Cerebellar cortex (tissue), 1 donor: Measurements from ENCODE around the gene SPDEF.

Experiments
- DNase-seq: peaks from one replicate; pipeline ENCODE4 v3.0.0-alpha.2; 2015; ENCODE audit warnings: low spot score

Gene SPDEF

DNA sequence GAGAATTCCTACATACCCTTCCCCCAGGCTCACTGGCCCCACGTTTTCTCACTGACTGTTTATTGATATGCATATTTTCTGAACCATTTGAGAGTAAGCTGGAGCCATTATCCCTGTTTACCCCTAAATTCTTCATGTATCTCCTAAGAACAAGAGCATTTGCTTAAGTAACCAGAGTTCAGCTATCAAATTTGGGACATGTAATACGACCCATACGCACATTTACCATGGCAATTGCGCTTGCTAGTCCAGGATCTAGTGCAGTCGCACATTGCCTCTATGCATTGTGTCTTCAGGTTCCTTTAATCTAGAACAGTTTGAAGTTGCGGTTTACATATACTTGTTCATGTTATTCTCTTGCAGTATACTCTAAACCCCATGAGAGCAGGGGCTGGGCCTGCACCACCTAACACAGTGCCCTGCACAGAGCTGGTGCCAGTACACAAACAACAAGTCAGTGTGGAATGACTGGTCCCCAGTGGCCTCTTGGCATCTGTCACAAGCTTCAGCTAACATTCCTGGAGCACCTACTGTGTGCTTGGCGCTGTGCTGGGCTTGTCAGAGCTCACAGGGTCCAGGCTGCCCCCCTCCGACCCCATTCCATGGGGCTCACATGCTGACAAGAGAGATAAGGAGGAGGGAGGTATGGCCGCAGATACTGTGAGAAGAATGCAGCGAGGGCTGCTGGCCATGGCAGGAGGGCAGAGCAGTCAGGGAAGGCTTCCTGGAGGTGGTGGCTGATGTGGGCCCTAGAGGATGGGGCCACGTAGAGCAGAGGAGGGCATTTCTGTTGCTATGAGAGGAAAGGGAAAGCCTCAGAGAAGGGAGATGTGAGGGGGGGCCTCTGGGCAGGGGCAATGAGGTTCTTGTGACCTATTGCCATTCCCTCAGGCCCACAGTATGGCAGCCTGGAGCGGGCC is 28.1 kb downstream of the SPDEF start:
- no peak for DNase-seq

DNA sequence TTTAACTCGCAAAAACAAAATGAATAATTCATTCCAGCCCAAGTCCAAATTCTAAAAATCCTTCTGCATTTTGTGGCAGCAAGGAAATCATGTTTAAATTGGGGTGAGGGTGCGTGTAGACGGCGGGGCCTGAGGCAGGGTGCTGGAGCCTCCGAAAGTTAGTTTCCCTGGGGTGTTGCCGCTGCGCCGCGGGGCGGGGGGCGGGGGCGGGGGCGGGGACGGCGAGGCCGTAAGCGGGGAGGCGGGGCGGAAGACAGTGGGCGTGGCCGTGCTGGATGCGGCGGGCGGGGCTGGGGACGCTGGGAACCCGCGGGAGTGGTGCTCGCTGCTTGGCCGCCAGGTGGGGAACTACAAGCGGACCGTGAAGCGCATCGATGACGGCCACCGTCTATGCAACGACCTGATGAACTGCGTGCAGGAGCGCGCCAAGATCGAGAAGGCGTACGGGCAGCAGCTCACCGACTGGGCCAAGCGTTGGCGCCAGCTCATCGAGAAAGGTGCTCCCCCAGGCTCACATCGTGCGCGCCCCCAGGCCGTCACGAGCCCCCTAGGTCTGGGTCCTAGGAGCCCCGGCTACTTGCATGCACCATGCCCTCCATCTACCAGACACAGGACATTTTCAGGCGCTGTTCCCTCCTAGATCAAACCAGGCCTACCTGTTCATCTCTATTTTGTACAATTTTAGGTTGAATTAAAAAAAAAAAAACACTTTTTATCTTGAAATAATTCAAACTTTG is 29.0 kb downstream of the SPDEF start:
- DNase-seq, result peak; percentile 92

DNA sequence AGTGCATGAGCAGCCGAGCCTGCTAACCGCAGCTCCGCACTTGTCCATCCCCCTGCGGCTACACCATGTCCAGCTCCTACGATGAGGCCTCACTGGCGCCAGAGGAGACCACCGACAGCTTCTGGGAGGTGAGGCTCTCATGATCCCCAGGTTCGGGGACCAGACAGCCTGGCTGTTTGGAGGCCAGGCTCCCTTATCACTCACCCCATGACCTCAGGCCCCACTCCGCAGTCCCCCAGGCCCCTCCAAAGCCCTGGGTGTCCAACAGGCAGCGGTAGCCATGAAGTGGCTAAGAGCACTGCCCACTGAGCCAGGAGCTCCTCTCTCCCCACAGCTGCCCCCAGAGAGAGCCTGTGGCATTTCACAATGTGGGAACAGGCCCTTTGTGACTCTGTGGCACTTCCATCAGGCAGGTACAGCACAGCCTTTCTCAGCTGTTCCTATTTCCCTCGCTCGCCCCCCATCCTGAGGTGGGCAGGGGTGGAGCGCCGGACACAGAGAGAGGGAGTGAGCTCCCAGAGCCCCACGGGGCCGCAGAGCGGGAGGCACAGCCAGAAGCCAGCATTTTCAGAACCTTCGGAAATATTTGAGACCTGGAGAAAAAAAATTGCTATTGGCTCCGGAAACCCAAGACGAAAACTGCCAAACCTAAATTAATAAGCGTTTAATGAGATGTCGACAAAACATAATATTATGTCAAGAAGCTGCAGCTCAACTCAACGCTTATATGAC is 29.7 kb downstream of the SPDEF start:
- DNase-seq, result no peak

DNA sequence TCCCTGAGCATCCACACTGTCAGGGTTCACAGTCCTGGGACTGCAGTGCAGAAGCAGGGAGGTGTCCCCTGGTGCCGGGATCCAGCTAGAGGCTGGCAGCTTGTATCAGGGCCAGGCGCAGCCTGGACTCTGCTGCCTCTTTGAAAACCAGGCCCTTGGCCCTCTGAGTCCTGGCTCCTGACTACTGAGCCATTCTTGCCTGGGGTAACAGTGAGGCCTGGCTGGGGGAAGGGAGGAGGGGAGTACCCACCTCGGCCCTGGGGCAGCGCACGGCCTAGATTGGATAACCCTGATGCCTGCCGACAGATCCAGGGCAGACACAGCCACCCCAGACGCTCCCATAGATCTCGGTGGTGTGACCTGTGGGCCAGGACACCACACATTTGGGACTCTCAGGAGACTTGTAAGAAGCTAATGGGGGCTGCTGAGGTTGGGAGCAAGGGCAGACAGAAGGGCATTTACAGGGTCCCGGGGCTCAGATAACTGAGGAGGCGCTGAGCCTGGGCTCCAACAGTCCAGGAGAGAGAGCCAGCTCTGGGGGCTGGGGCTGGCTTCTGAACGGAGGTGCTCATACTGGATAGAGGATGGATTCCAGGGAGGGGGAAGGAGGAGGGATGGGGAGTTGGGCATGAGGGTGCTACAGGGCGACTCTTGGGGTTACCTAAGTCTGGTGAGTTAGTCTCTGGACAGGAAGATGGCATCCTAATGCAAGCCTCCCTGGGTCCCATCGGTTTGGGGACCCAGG is 30.5 kb downstream of the SPDEF start:
- DNase-seq, result peak; percentile 61

DNA sequence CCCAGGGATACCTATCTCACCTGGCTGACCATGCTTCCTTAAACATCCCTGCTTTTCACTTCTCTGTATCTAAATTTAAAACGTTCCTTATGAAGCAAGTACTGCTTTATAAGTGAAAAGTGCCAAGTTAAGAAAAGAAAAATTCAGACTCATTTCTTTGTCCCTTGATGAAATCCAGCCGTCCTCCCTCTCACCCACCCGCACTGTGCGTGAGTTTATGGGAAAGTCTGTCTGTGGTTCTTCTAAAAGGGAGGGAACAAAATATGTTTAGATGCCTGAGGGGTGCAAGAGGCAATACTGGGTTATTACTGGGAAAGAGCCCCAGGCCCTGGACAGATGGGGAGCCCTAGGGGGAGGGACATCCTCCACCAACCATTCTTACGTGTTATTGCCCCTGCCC is 31.2 kb downstream of the SPDEF start:
- DNase-seq, result no peak

DNA sequence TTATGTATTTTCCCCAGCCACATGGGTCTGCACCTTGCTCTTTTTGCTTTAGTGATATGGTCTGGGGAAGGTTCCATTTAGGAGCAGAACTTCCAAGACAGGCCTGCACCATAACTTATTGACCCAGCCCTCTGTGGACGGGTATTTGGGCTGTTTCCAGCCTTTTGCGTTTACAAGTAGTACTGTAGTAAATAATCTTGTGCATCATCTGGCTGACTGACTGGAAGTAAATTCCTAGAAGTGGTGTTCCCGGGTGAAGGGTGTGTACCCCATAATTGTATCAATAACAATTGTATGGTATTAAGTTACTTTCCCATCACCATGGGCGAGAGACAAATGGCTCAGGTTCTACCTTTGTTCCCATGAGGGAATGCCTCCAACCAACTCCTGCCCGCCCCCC is 31.6 kb downstream of the SPDEF start:
- no peak for DNase-seq

DNA sequence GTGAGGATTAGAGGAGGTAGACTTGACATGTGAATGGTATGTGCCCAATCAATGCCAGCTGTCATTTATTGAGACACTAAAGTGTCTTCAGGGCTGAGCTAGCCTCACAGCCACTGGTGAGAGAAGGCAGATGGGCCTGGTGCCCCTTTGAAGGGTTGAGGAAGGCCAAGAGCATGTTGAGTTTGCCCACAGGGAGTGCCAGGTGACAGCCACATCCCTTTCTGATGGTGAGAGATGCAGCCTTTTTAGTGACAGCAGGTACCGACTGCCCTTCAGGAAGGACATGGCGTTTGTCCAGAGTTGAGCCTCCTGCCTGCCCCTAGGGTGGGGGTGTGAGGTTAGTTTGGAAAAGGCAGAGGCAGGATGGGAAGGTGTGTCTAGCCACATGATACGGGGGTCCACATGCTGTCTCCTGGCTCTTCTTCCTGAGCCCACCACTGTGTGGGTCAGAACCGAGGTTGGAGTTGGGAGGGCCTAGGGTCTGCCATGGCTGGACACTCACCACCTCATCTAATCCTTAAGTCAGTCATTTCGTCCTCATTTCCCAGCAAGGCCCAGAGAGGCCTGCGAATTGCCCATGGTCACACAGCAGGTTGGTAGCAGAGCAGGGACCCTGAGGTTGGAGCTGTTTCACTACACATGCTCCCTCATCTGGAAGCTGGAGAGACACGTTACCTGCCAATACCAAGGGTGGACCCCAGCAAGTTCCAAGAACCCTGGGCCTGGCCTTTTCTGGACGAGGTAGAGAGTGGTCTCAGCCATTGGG is 32.5 kb downstream of the SPDEF start:
- DNase-seq, result peak; percentile 52

DNA sequence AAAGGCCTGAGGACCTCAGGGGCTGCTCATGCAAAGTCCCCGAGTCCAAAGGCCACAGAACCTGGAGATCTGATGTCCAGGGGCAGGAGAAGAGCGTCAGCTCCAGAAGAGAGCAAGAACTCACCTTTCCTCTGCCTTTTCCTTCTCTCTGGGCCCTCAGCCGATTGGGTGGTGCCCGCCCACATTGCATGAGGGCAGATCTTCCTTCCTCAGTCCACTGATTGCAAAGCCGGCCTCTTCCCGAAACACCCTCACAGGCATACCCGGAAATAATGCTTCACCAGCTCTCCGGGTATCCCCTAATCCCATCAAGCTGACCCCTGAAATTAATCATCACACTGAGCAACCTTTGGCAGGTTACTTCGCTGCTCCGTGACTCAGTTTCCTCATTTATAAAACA is 33.4 kb downstream of the SPDEF start:
- no peak for DNase-seq

DNA sequence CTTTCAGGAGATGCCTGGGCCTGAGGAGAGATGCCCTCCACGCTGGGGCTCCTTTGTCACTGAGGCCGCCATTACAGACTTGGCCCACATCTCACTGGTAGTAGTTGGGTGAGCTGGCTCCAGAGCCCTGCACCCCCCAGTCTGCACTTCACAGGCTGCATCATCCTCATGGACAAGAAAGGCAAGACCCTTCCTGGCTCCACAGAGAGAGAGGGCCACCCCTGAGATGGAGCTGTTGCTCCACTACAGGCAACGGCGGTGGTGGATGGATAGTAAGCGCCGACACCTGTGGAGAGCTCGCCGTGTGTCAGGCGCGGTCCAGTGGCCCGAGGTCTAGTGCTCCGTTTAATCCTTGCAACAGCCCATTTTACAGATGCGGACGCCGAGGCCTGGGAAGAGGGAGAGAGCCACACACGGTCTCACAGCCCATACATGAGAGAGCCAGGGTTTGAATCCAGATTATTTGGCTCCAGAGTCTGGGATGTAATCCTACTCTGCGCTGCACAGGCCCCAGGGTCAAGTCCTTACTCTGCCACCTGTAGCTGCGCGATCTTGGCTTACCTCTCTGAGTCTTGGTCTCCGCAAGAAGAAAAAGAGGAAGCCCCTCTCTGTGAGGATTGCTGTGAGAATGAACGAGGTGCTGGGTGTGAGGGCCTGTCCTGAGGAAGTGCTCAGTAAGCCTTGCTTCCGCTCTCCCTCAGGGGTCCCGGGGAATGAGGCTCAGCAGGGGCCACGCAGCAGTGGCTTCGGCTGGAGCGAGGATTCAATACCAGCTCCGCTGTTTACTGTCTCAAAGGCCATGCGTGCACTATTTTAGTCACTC is 34.5 kb downstream of the SPDEF start:
- DNase-seq, result no peak

DNA sequence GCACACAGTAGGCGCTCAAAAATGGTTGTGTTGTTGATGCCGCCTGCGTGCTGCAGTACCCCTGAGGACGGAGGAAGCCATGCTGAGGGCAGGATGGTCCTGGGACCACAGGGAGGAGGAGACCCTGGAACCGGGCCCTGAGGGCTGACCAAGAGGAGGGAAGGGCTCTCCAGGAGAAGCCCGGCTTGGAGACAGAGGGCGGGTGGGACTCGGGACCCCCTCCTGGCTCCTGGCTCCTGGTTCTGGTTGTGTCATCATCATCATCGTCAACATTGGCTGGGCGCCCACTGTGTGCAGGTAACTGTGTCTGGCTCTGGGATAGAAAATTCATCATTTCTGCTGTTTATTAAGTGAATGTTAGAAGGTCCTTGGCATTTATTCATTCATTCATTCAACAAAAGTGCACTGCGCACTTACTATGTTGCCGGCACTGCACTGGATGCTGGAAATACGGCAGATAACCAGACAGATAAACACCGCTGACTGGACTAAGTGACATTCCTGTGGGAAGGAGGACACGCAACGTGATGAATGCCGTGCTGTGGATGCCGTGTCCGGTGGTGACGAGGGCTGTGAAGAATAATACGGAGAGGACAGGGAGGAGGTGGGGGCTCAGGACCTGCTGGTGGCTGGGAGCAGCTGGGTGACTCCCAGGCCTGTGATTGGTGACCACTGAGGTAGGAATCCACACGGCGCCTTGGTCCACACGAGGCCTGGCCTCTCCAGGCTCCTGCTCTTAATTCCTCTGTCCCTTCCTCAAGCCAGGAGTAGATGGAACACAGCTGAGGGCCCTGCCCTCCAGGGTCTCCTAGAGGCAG is 35.3 kb downstream of the SPDEF start:
- DNase-seq, result no peak

DNA sequence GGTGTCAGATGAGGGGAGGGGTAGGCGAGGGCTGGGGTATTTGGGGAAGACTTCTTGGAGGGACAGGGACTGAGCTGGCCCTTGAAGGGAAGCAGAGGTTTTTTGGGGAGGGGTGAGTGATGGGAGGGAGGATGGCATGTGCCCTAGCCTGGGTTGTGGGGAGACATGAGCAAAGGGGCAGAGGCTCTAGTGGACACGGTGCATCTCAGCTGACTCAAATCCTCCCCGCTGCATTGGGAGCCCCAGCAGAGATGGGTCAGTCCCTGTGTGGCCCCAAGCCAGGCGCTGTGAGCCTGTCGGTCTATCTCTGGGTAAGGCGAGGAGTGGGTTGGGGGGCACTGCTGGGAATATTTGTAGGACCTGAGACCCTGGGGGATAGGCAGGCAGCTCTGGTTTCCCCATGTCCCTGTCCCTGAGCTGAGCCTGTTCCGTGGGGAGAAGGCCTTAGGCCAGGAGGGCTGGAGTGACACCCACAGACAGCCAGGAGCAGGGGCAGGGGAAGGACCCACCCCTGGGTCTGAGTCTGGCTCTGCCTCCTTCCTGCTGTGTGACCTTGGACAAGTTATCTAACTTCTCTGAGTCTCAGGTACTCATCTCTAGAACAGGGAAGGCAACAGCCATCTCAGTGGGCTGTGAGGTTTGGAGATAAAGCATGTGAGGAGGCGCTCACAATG is 36.0 kb downstream of the SPDEF start:
- DNase-seq, result no peak

DNA sequence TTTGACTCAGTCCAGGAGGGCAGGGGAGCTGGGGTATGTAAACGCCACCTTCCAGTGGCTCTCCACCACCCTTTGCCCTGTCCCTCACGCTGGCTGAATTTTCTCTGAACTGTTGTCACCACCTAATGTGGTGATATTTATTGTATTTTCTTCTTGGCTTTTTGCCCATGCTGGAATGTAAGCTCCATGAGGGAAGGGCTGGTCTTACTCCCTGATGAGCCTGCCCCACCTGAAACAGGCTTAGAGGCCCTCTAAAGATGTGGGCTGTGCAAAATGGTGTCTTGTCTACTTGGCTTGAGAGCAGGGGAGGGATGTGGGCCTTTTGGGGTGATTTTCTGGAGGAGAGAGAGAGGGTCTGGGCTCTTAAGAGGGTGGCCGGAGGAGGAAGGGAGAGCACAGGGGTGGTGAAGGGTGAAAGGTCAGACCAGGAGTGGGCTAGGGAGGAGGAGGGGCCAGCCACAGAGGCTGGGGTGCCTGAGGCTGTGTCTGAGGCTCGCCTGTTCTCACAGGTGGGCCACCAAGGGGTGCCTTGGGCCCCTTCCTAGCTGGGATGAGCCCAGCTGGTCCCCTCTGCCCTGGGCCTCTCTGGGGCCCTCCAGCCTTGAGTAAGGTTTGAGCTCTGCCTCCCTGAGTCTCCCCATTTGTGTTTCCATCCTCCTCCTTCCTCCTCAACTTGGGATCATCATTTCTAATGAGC is 37.3 kb downstream of the SPDEF start:
- no peak for DNase-seq

DNA sequence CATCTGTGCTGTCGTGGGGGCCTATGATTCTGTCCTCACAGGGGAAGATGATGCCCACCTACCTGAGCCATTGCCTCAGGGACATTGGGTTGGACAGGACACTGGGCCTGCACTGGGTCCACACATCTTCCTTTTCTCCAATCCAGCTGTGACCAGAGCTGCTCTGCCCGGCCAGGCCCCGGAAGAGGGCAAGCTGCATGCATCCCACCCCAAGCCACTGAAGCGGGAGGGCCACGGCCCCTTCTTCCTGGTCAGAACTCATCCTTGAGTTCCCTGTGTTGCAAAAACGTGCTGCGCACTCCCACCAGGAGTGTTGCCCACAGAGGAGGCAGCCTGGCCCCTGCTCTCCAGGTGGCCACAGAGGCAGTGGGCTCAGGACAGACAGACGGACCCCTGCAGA is 38.2 kb downstream of the SPDEF start:
- no peak for DNase-seq

DNA sequence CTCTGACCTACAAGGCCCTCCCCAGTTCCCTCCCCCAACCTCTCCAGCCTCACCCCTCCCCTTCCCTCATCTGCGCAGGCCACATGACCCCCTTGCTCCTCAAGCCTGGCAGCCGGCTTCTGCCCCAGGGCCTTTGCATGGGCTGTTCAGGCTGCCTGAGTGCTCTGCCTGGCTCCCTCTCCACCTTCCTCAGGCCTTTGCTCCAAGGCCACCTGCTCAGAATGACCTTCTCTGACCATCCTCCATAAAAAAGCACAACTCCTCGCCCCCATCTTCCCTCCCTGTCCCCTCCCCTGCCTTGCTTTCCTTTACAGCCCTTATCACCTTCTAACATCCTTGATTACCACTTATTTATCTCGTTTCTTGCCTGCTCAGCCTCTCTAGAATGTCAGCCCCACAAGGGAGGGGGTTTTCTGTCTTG is 38.7 kb downstream of the SPDEF start:
- no peak for DNase-seq

DNA sequence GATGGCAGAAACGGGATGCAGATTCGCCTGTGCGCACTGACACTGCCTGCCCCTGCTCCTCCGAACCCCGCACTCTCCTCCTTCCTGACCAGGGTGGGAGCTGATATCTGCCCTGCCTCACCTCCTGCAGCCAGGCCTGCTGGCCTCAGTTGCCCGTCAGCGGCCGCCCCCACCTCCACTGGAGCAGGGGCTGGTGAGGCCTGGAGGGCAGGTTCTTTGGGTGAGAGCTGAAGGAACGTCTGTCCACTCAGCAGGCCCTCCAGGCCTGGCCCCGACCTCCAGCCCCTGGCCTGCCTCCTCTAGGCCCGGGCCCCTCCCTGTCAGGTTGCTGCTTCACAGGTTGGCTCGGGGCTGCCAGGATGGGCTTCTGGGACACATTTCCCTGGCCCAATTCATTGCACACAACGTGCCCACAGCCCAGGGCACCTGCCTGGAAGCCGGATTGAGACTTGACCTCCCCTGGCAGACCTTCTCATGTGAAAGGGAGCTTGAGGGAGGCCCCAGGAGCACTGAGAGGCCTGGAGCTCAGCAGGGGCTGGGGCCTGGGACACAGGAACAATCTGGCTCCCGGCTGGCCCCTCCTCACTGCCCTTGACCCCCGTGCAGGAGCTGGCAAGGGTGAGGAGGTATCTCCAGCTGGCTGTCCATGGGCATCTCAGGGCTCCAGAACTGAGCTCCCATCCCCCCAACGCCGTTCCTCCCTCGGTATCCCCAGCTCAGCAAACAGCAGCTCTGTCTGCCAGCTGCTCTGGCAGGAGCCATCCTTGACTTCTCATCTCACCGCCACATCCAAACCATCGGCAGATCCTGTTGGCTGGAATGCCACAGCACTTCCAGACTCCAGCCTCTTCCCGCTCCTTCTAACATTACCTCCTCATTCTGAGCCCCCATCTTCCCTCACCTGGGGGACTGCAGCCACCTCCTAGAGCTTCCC is 39.5 kb downstream of the SPDEF start:
- no peak for DNase-seq

DNA sequence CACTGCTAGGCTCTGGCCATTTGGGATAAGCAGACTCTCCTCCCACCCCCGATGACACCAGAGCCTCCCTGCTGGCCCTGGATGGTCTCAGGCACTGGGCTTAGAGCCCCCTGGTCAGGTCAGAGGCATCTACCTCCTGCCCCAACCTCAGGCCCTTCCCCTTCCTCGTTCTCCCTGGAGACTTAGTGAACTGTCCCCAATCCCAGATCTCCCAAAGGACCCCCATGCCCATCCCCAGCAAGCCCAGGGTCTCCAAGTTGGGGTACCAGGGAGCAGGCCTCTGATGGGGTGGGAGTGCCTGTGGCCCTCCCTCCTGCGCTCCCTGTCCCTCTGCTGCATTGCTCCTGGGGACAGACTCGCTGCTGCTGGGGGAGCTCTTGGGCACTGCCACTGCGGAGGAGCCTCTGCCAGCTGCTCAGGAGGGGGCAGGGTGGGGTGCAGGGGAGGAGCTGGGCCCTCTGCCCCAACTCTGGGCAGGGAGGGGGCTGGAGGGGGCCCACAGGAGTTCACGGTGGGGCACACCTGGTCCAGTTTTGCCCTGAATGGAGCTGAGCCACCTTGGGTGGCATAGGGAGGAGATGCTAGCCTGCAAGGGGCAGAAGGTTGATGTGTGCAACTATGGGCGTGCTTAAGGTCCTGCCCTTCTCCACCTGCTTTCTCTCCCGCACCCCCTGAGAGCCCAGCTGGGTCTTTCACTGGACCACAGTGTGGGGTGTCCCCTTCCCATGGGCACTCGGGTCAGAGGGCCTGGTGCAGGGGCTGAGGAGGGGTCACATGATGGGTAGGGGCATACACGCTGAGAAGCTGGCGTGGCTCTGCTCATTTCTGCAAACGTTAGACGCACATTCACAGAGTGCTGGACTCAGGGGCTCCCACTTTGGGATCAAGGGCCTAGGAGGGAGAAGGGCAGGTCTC is 40.4 kb downstream of the SPDEF start:
- no peak for DNase-seq
